HG02973 (cell line): ENCODE measurements around the gene RNF227.

ENCODE experiments used
- ATAC-seq: cut with Tn5 transposase; IDR thresholded peaks from one replicate; pipeline ENCODE4 v1.9.1; 2021; ENCODE audit warnings: moderate library complexity; ENCODE audit not compliant: unreplicated experiment

The RNF227 gene

GRCh38 chr17:7889166-7889955 is 26.7 kb downstream of the RNF227 start:
- ATAC-seq: no peak

GRCh38 chr17:7888184-7888920 is 27.7 kb downstream of the RNF227 start, which contains the start of gene CHD3:
CHD3 (plus strand) TSS chr17:7888789; CDS start chr17:7889001, 212 bp downstream.
- no peak for ATAC-seq

GRCh38 chr17:7887482-7888183 is 28.5 kb downstream of the RNF227 start:
- peak; percentile 46 for ATAC-seq

- no peak for ATAC-seq
These were observed 29.0 kb downstream of the RNF227 start for GRCh38 chr17:7887038-7887481.

- ATAC-seq: no peak
These were observed 29.7 kb downstream of the RNF227 start for GRCh38 chr17:7886227-7887037.

GRCh38 chr17:7885367-7886226 is 30.5 kb downstream of the RNF227 start:
- no peak for ATAC-seq

- no peak for ATAC-seq
These were observed 31.3 kb downstream of the RNF227 start for GRCh38 chr17:7884581-7885366.

- no peak for ATAC-seq
These were observed 32.2 kb downstream of the RNF227 start for GRCh38 chr17:7883781-7884386.

- ATAC-seq: no peak
These were observed 33.5 kb downstream of the RNF227 start for GRCh38 chr17:7882629-7883028.

GRCh38 chr17:7882068-7882467 is 34.0 kb downstream of the RNF227 start:
- ATAC-seq: no peak

GRCh38 chr17:7881276-7882054 is 34.6 kb downstream of the RNF227 start:
- no peak for ATAC-seq

- ATAC-seq: no peak
These were observed 35.8 kb downstream of the RNF227 start for GRCh38 chr17:7880076-7880868.

- no peak for ATAC-seq
These were observed 37.9 kb downstream of the RNF227 start for GRCh38 chr17:7878234-7878633.

- no peak for ATAC-seq
These were observed 40.2 kb downstream of the RNF227 start for GRCh38 chr17:7875804-7876370.

GRCh38 chr17:7873051-7873450 is 43.0 kb downstream of the RNF227 start:
- no peak for ATAC-seq

GRCh38 chr17:7867881-7868329 is 48.2 kb downstream of the RNF227 start:
- no peak for ATAC-seq
